ENCODE measurements around the gene TMEM161B. TPM values are rescaled to one million over a fixed set of nuclear protein-coding genes. Genes with fewer than 3 reads are reported as not detected.

TMEM161B gene
- total and polyA plus RNA-seq, 9 donors: 9.8 to 22.9 (median 16.1) TPM

- H3K9me3 ChIP-seq: no peaks in the 10 kb centered on the region
- TF ChIP-seq CTCF (IDR thresholded peaks at IDR 0.05) (no peak), EP300 (IDR thresholded peaks at IDR 0.05) (no peak), POLR2A (IDR thresholded peaks at IDR 0.05) (no peak)
- no peaks in the 10 kb centered on the region for H3K36me3 ChIP-seq
- no peak overlapping the region for H3K4me3 ChIP-seq
- no peaks in the 10 kb centered on the region for H3K4me1 ChIP-seq (ENCODE audit: insufficient read depth)
- WGBS, 3 donors: 97 to 100% (median 100%) methylated on average over 1 of the region's 1 CpG
- H3K27ac ChIP-seq: no peak overlapping the region
- intact Hi-C loops (cut with DNase I): no loop called here
- no peaks in the 10 kb centered on the region for H3K27me3 ChIP-seq
- DNase-seq: no peak
Measured at GRCh38 chr5:88254320-88254719, 14.3 kb downstream of the TMEM161B start.

- intact Hi-C loops (cut with DNase I): no loop called here
- 93 to 100% (median 97%) methylated on average over 2 of the region's 2 CpGs for WGBS, 3 donors
- Histone ChIP-seq H3K4me3 (no peak overlapping the region), H3K9me3 (no peaks in the 10 kb centered on the region), H3K27me3 (no peaks in the 10 kb centered on the region), H3K4me1 (ENCODE audit: insufficient read depth) (no peaks in the 10 kb centered on the region), H3K36me3 (no peaks in the 10 kb centered on the region), H3K27ac (no peak overlapping the region)
- DNase-seq: no peak
- TF ChIP-seq EP300 (IDR thresholded peaks at IDR 0.05) (no peak), POLR2A (IDR thresholded peaks at IDR 0.05) (no peak), CTCF (IDR thresholded peaks at IDR 0.05) (no peak)
Measured at GRCh38 chr5:88251048-88251711, 17.5 kb downstream of the TMEM161B start.

- intact Hi-C loops (cut with DNase I): no loop called here
- Histone ChIP-seq H3K27ac (no peak overlapping the region), H3K27me3 (no peaks in the 10 kb centered on the region), H3K4me3 (no peak overlapping the region), H3K4me1 (ENCODE audit: insufficient read depth) (no peaks in the 10 kb centered on the region), H3K36me3 (no peaks in the 10 kb centered on the region), H3K9me3 (no peaks in the 10 kb centered on the region)
- TF ChIP-seq EP300 (IDR thresholded peaks at IDR 0.05) (no peak), CTCF (IDR thresholded peaks at IDR 0.05) (no peak), POLR2A (IDR thresholded peaks at IDR 0.05) (no peak)
- DNase-seq: no peak
- 85 to 88% (median 86%) methylated on average over 2 of the region's 2 CpGs for WGBS, 3 donors
Measured at GRCh38 chr5:88250010-88250409, 18.6 kb downstream of the TMEM161B start.

- Histone ChIP-seq H3K27me3 (no peaks in the 10 kb centered on the region), H3K4me3 (no peak overlapping the region), H3K9me3 (no peaks in the 10 kb centered on the region), H3K4me1 (ENCODE audit: insufficient read depth) (no peaks in the 10 kb centered on the region), H3K36me3 (no peaks in the 10 kb centered on the region), H3K27ac (no peak overlapping the region)
- DNase-seq: no peak
- intact Hi-C loops (cut with DNase I): no loop called here
- no peak for TF ChIP-seq POLR2A (IDR thresholded peaks at IDR 0.05)
- no peak for TF ChIP-seq EP300 (IDR thresholded peaks at IDR 0.05)
- no peak for TF ChIP-seq CTCF (IDR thresholded peaks at IDR 0.05)
- 86 to 95% (median 91%) methylated on average over 2 of the region's 2 CpGs for WGBS, 3 donors
Measured at GRCh38 chr5:88248743-88249540, 19.7 kb downstream of the TMEM161B start.
